Epithelial cell of esophagus (primary cell): ENCODE results near the gene ARMC12.
A peak's percentile ranks its signal among the peaks of the same experiment; 100 is the strongest.

ENCODE experiments used
- DNase-seq: peaks from one replicate; pipeline ENCODE4 v3.0.0; 2010; ENCODE audit warnings: low read depth
- H3K4me3 ChIP-seq: 2 replicates; pipeline ENCODE4 v1.5.1; 2011; ENCODE audit warnings: mild to moderate bottlenecking, low read length, control low read depth
- TF ChIP-seq, protein P1 (sequence below): IDR thresholded peaks from 2 replicates; pipeline ENCODE4 v1.5.1; 2011; ENCODE audit warnings: low read depth, mild to moderate bottlenecking, low read length, control low read depth, inconsistent platforms; ENCODE audit not compliant: insufficient read depth; ENCODE audit errors: missing control alignments

Gene ARMC12

DNA sequence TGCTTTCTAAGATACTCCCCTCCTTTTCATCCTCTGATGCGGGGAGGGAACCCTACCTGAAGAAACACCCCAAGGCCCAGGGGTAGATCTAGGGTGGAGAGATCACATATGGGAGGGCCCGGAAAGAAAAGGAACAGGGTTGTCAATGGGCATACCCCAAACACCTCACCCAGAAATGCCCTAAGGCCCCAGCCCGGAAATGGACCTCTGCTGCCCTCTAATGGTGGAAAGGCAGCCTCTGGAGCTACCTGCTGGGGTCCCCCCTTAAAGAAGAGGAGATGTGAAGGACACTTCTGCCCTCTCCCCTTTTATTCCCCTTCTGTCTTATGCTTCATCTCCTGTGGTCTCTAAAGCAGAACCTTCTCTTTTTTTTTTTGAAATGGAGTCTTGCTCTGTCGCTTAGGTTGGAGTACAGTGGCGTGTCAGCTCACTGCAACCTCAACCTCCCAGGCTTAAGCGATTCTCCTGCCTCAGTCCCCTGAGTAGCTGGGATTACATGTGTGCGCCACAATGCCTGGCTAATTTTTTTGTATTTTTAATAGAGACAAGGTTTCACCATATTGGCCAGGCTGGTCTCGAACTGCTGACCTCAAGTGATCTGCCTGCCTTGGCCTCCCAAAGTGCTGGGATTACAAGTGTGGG is 458 bp upstream of the ARMC12 start:
- no peak overlapping the region for H3K4me3 ChIP-seq
- peak; percentile 63 for DNase-seq
- TF ChIP-seq, protein P1, sequence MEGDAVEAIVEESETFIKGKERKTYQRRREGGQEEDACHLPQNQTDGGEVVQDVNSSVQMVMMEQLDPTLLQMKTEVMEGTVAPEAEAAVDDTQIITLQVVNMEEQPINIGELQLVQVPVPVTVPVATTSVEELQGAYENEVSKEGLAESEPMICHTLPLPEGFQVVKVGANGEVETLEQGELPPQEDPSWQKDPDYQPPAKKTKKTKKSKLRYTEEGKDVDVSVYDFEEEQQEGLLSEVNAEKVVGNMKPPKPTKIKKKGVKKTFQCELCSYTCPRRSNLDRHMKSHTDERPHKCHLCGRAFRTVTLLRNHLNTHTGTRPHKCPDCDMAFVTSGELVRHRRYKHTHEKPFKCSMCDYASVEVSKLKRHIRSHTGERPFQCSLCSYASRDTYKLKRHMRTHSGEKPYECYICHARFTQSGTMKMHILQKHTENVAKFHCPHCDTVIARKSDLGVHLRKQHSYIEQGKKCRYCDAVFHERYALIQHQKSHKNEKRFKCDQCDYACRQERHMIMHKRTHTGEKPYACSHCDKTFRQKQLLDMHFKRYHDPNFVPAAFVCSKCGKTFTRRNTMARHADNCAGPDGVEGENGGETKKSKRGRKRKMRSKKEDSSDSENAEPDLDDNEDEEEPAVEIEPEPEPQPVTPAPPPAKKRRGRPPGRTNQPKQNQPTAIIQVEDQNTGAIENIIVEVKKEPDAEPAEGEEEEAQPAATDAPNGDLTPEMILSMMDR: peak; percentile 90

DNA sequence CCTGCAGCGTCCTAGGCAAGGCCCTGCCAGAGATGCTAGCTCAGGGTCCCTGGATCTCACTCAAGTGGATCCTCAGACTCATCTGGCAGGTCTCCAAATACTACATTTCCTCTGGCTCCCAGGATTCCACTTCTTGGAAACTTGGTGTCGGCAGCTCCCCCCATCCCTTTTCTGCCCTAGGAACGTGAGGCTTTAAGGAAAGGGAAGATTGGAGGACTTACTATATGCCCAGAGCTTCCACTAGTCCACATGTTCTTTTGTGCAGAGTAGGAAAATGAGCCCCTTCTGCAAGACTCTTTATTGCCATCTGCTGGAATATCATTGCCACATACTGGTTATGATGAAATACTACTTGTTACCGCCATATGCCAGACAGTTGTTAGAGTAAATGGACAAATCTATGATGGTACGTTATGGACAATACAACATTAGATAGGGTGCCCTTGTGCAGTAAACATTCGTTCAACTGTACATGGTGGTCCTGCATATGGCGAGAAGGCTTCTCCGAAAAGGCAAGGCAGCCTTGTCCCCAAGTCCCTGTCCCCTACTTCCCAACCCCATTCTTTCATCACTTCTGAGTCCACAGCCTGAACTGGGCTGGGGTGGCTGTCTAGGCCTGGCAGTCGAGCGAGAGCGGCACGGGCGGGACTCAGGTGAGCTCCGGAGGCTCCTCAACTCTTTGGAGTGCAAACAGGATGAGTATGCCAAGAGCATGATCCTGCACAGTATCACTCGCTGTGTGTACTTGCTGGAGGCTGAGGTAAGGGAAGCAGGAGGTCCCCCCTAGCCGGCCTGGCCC is 780 bp downstream of the ARMC12 start:
- H3K4me3 ChIP-seq: no peak overlapping the region
- peak; percentile 81 for DNase-seq
- TF ChIP-seq, protein P1: peak; percentile 80

DNA sequence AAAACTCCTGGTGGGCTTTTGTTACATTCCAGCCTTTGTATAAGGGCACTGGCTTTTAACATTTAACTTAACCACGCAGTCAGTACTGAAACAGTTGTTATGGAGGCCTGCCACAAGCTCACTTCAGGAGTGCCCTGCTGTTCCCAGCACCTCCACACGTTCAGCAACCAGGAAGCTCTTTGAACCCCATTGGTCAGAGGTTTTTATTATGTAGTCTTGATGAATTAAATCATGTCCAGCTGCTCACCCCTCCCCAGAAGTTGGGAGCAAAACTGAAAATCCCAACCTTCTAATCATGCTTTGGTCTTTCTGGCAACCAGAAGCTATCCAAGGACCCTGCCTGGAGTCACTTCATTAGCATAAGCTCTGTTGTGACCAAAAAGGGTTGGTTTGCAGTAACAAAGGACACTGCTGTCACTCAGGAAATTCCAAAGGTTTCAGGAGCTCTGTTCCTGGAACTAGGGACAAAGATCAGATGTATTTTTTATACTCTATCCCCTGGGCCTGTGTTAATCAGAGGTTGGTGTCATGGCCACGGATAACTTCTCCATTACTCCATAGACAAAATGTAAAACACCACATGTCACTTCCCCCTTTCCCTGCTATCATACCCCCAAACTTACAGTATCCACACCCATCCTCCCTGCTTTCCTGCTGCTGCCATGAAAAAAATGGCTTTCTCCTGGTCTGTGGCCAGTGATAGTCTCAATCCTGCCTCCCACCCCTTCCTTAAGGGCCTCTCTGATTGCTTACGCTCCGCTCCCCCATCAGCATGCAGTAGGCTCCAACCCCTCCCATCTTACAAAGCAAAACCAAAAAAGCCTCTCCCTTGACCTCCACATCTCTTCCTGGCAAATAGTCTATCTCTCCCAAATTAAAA is 3.1 kb downstream of the ARMC12 start:
- H3K4me3 ChIP-seq: no peak overlapping the region
- TF ChIP-seq, protein P1: no peak
- no peak for DNase-seq

DNA sequence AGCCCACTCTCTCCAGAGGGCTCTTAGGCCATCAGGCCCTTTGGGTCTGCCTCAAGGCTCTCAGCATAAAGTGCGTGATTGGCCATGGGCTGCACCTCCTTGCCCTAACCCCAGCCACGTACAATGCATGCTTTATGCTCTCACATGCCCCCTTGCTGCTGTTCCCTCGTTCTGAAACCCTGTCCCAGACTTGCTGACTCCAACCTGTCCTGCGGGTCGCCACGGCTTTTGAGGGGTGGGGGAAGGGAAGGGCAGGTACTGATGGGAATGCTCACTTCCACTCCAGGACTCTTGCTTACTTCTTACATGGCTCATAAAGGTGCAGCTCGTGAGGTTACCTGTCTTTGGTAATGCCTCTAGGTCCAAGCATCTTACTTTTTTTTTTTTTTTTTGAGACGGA is 6.0 kb downstream of the ARMC12 start:
- TF ChIP-seq, protein P1: no peak
- H3K4me3 ChIP-seq: no peak overlapping the region
- DNase-seq: no peak

DNA sequence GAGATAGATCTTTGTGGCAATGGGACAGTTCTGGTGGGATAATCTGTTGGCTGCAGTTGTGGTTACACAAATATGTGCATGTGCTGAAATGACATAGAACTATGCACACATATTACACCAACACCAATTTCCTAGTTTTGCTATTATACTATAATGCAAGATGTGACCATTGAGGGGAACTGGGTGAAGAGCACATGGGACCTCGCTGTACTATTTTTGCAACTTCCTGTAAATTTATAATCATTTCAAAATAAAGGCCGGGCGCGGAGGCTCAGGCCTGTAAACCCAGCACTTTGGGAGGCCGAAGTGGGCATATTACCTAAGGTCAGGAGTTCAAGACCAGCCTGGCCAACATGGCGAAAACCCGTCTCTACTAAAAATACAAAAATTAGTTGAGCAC is 8.7 kb downstream of the ARMC12 start:
- TF ChIP-seq, protein P1: no peak
- DNase-seq: no peak
- no peak overlapping the region for H3K4me3 ChIP-seq

DNA sequence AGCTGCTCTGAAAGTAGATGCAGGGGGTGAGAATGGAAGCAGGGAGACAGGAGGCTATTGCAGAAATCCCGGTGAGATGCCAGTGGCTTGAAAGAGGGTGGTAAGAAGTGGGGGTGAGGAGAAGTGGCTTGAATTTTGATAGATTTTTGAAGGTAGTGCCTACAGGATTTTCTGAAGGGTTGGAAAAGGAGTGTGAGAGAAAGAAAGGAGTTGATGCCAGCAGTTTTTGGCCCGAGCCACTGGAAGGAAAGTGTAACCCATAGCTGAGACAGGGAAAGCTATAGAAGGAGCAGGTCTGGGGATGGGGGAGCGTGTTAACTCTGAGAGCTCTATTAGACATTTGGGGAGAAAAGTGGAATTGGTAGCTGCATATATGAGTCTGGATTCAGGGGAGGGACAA is 9.7 kb downstream of the ARMC12 start:
- TF ChIP-seq, protein P1: no peak
- no peak overlapping the region for H3K4me3 ChIP-seq
- DNase-seq: no peak
